K562 (cell line): Measurements from ENCODE around the gene GPX6. TPM values are rescaled to one million over a fixed set of nuclear protein-coding genes. Genes with fewer than 3 reads are reported as not detected.
"Not testable (repeated sequence)": the region's sequence is repeated elsewhere in the genome, so short reads cannot be mapped to it uniquely, and the experiment has no call there.

Source experiments
- ATAC-seq: fragments of 200-7000 bp; cut with Tn5 transposase; 3 replicates; pipeline ENCODE4 v1.9.1; 2020; ENCODE audit warnings: moderate library complexity
- BruUV-seq: library from RNA; stranded (reverse); fragments of 400-500 nt; replicated peaks from 2 replicates; lab custom pipeline; 2021; lab: Mats Ljungman, UMichigan
- CTCF ChIA-PET: fragments of 300-600 bp; formaldehyde crosslinking; extraction: SDS; loops from one replicate; lab custom pipeline; 2021; ENCODE audit warnings: low intra/inter-chr PET ratio; lab: Yijun Ruan, JAX
- POLR2A ChIA-PET: fragments of 300-600, 350-650 bp; sonication (Branson Sonifier 250); formaldehyde crosslinking; extraction: SDS; loops from one replicate; lab custom pipeline; 2021; ENCODE audit warnings: antibody characterized with exemption, inconsistent platforms; lab: Yijun Ruan, JAX
- DNase-seq, 4 experiments: peaks; one replicate each; pipeline versions ENCODE4 v3.0.0 to v3.0.0-alpha.2; 2011 to 2018; ENCODE audit warnings: low spot score in 3 of 4, mixed read lengths in 3 of 4; ENCODE audit errors: extremely low read depth in 1 of 4
- FAIRE-seq: peaks from 2 replicates; lab custom pipeline; 2011; peaks lifted over from hg19 to GRCh38; lab: Jason Lieb, UNC
- H2AFZ ChIP-seq: 2 replicates; pipeline ENCODE4 v1.6.0; 2011; ENCODE audit warnings: low read depth, low read length, control low read depth, inconsistent platforms
- H3K27ac ChIP-seq: fragments of 200-600 bp; 3 replicates; pipeline ENCODE4 v1.8.0; 2011; ENCODE audit warnings: low read depth, mild to moderate bottlenecking, control low read depth, inconsistent platforms, low read length, moderate library complexity, mixed read lengths; ENCODE audit errors: extremely low read depth
- H3K27me3 ChIP-seq, 2 experiments: fragments of 300-600 bp in 1 of 2; 2 replicates in 1 of 2; 3 replicates in 1 of 2; pipeline versions ENCODE4 v1.6.0 to v1.8.0; 2011; ENCODE audit warnings: inconsistent platforms in 2 of 2, low read length in 2 of 2, mild to moderate bottlenecking in 1 of 2, mixed read lengths in 1 of 2, moderate library complexity in 1 of 2; ENCODE audit not compliant: control insufficient read depth in 2 of 2, insufficient read depth in 2 of 2
- H3K36me3 ChIP-seq: fragments of 300-600 bp; 3 replicates; pipeline ENCODE4 v1.8.0; 2011; ENCODE audit warnings: mild to moderate bottlenecking, low read length, inconsistent platforms; ENCODE audit not compliant: control insufficient read depth, insufficient read depth
- H3K4me1 ChIP-seq, 2 experiments: fragments of 200-600 bp in 1 of 2; replicated peaks in 1 of 2; 2 replicates in 1 of 2; 3 replicates in 1 of 2; pipeline versions ENCODE4 v1.5.1 to v1.8.0; 2011; ENCODE audit warnings: inconsistent platforms in 2 of 2, low read length in 2 of 2, mild to moderate bottlenecking in 1 of 2, mixed read lengths in 1 of 2, moderate library complexity in 1 of 2; ENCODE audit not compliant: control insufficient read depth in 2 of 2, insufficient read depth in 2 of 2
- H3K4me2 ChIP-seq: 2 replicates; pipeline ENCODE4 v1.6.1; 2011; ENCODE audit warnings: low read length, control low read depth, inconsistent platforms, mixed read lengths; ENCODE audit not compliant: insufficient read depth
- H3K4me3 ChIP-seq: fragments of 200-600 bp; sonication (generic), shearing (Covaris generic); 2 replicates; pipeline ENCODE4 v1.5.1; 2016; ENCODE audit warnings: control low read depth, inconsistent platforms
- H3K79me2 ChIP-seq: fragments of 200-600 bp; 3 replicates; pipeline ENCODE4 v1.8.0; 2011; ENCODE audit warnings: low read length, inconsistent platforms; ENCODE audit not compliant: control insufficient read depth, insufficient read depth
- H3K9ac ChIP-seq, 2 experiments: 2 replicates each; pipeline versions ENCODE4 v1.6.0 to v1.6.1; 2011; ENCODE audit warnings: low read depth in 2 of 2, low read length in 2 of 2, control low read depth in 1 of 2, inconsistent platforms in 1 of 2, mild to moderate bottlenecking in 1 of 2, mixed read lengths in 1 of 2; ENCODE audit not compliant: insufficient read depth in 1 of 2
- H3K9me1 ChIP-seq: one replicate; pipeline ENCODE4 v1.6.0; 2011; ENCODE audit warnings: inconsistent platforms, mild to moderate bottlenecking, low read length, moderate library complexity; ENCODE audit not compliant: control insufficient read depth, insufficient read depth
- H3K9me3 ChIP-seq: replicated peaks from 2 replicates; pipeline ENCODE4 v1.5.1; 2011; ENCODE audit warnings: low read depth, low read length, inconsistent platforms; ENCODE audit not compliant: control insufficient read depth, insufficient read depth
- H4K20me1 ChIP-seq: replicated peaks from 2 replicates; pipeline ENCODE4 v1.6.1; 2011; ENCODE audit warnings: low read length, inconsistent platforms, mixed read lengths; ENCODE audit not compliant: control insufficient read depth, insufficient read depth
- AFF4 ChIP-seq: sonication (generic); formaldehyde crosslinking; IDR thresholded peaks from 2 replicates; pipeline ENCODE4 v1.8.0; 2023; ENCODE audit warnings: mild to moderate bottlenecking, missing genetic modification reagents
- CC2D1A ChIP-seq: fragments of 450-650 bp; IDR thresholded peaks from 2 replicates; pipeline ENCODE4 v1.6.1; 2017; ENCODE audit warnings: mild to moderate bottlenecking
- CHAMP1 ChIP-seq: fragments of 450-650 bp; IDR thresholded peaks from 2 replicates; pipeline ENCODE4 v1.6.1; 2016; ENCODE audit warnings: mild to moderate bottlenecking
- HLTF ChIP-seq: fragments of 450-650 bp; IDR thresholded peaks from 2 replicates; pipeline ENCODE4 v1.6.1; 2016
- NBN ChIP-seq: fragments of 450-650 bp; IDR thresholded peaks from 2 replicates; pipeline ENCODE4 v1.6.1; 2016; ENCODE audit warnings: low read depth, mild to moderate bottlenecking
- POLR2AphosphoS5 ChIP-seq: IDR thresholded peaks from 2 replicates; pipeline ENCODE4 v1.6.1; 2011; ENCODE audit warnings: mild to moderate bottlenecking, low read depth, low read length, moderate library complexity; ENCODE audit not compliant: control insufficient read depth, insufficient read depth
- POLR2H ChIP-seq: IDR thresholded peaks from 2 replicates; pipeline ENCODE4 v1.6.1; 2016; ENCODE audit warnings: missing genetic modification characterization, low read depth, mild to moderate bottlenecking, control low read depth, missing compliant biosample characterization, moderate library complexity
- PYGO2 ChIP-seq: fragments of 450-650 bp; IDR thresholded peaks from 2 replicates; pipeline ENCODE4 v1.6.1; 2016; ENCODE audit warnings: mild to moderate bottlenecking, missing genetic modification characterization, moderate library complexity, missing compliant biosample characterization
- SUPT5H ChIP-seq: fragments of 450-650 bp; IDR thresholded peaks from 2 replicates; pipeline ENCODE4 v1.6.1; 2016
- ZNF280B ChIP-seq: fragments of 250-450 bp; sonication (Bioruptor Pico); IDR thresholded peaks from 2 replicates; pipeline ENCODE4 v1.5.1; 2021; ENCODE audit warnings: mild to moderate bottlenecking
- WGBS: fragments of 100-300 bp; shearing (Covaris generic); methylation state at CpG from one replicate; pipeline ENCODE4 v1.1.6; 2016; ENCODE audit warnings: low coverage, mixed read lengths; ENCODE audit not compliant: insufficient coverage; ENCODE audit errors: missing lambda C conversion rate; 5-methylcytosine and 5-hydroxymethylcytosine counted together
- in situ Hi-C: fragments of 300-500 bp; cut with MboI; formaldehyde crosslinking; loops from 4 replicates; pipeline ENCODE4 v1.15.0; 2018; ENCODE audit warnings: inconsistent platforms, mixed read lengths
- intact Hi-C: fragments of 100-400 bp; cut with micrococcal nuclease; formaldehyde crosslinking; loops from 2 replicates; pipeline ENCODE4 v1.14.2; 2022
- polyA plus RNA-seq, 8 experiments: library from polyadenylated mRNA; depleted of rRNA in 4 of 8; stranded (reverse) in 5 of 8; unstranded in 3 of 8; fragments of >200 nt; fragmentation: Nextera tagmentation in 2 of 8; fragmentation: Illumina TruSeq in 1 of 8; extraction: Ambion mirVana in 2 of 8; extraction: Trizol in 1 of 8; gene quantifications; 2 replicates each; pipeline versions ENCODE4 v1.2.1 to v1.2.3, GENCODE V29; 2011 to 2014; ENCODE audit warnings: inconsistent platforms in 1 of 8, missing spikeins in 1 of 8
- total RNA-seq, 7 experiments: library from RNA; depleted of rRNA in 6 of 7; stranded (reverse); fragments of >200 nt in 6 of 7; fragmentation: Illumina TruSeq in 2 of 7; extraction: Trizol in 2 of 7; gene quantifications; 2 replicates each; pipeline versions ENCODE4 v1.2.1 to v1.2.3, GENCODE V29; 2011 to 2021; ENCODE audit warnings: low replicate concordance in 1 of 7

GPX6 gene
- total and polyA plus RNA-seq, 9 of the 15 experiments (the other 6 are each of a cell fraction or from before 2014, with no cell fraction given): not detected

DNA sequence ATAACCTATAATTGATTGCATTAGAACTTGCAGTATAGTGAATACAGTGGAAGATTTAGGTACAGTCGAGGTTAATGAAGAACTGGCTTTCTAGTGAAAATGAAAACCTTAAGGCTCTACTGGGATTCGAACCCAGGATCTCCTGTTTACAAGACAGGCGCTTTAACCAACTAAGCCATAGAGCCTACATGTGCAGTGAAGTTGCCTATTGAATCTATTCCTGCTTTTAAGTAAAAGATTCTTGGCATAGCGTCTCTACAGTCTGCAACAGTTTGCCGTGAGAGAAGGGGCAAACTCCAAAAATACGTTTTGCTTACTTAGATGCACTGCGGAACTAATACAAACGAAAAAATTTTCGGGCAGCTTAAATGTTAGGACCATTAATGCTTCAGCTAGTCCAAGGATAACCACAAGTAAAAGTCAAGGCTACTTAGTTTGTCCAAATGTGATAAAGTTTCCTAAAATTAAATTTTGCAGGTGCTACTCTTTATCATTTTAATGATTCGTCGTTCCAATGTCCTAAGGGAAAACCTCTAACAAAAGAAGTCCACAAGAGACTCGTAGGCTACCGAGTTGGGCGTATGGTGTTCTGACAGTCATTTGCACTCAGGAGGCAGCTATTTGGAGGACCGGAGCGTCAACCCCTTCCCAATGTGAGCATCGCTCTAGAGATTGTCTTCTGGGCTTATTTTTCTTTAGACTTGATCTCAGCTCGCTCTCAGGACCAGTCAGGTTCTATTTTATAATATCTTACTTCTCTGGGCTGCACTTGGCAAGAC, 41.0 kb downstream of the GPX6 start (continued):
- peak; percentile 83; the same call in 1 of the 2 replicates for TF ChIP-seq CHAMP1
- TF ChIP-seq SUPT5H: peak; percentile 45; the same call in 1 of the 2 replicates
- TF ChIP-seq POLR2AphosphoS5: peak; percentile 49; the same call in 1 of the 2 replicates
- peak; percentile 100 for TF ChIP-seq POLR2H (tag)
- 0 out of 2 replicates have a peak, but pooled peaks have one; percentile 31 for TF ChIP-seq AFF4 (CRISPR knock-in tag)
- TF ChIP-seq ZNF280B (CRISPR knock-in tag): no peak
- 0 out of 2 replicates have a peak, but pooled peaks have one; percentile 32 for TF ChIP-seq CC2D1A
- peak; percentile 84; the same call in 1 of the 2 replicates for TF ChIP-seq NBN
- no peak for TF ChIP-seq HLTF
- no peak for TF ChIP-seq PYGO2 (tag)

DNA sequence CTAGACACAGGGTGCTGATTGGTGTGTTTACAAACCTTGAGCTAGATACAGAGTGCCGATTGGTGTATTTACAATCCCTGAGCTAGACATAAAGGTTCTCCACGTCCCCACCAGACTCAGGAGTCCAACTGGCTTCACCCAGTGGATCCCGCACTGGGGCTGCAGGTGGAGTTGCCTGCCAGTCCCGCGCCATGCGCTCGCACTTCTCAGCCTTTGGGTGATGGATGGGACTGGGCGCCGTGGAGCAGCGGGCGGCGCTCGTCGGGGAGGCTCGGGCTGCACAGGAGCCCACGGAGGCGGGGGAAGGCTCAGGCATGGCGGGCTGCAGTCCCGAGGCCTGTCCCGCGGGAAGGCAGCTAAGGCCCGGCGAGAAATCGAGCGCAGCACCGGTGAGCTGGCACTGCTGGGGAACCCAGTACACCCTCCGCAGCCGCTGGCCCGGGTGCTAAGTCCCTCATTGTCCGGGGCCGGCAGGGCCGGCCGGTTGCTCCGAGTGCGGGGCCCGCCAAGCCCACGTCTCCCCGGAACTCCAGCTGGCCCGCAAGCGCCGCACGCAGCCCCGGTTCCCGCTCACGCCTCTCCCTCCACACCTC, 46.3 kb downstream of the GPX6 start:
- in situ Hi-C loops, DNase-seq, H3K9me3 ChIP-seq, H3K4me1 ChIP-seq, H2AFZ ChIP-seq, H3K27me3 ChIP-seq, CTCF ChIA-PET, H3K9ac ChIP-seq, H4K20me1 ChIP-seq, H3K4me2 ChIP-seq, FAIRE-seq, ATAC-seq, H3K79me2 ChIP-seq, BruUV-seq, H3K4me3 ChIP-seq, H3K27ac ChIP-seq, H3K9me1 ChIP-seq, H3K36me3 ChIP-seq, intact Hi-C loops: not testable (repeated sequence)
- POLR2A ChIA-PET: interaction anchor here (0.6 to 1.5 kb wide), 2 partner anchors 11 to 223 kb away, joined by 3 to 4 read pairs; no protein-coding TSS in a partner anchor
- WGBS: 84% methylated on average over 36 of the region's 45 CpGs
